Mesenchymal stem cell (in vitro differentiated cells and primary cell): ENCODE measurements around the gene EFNA5.

Source experiments
- DNase-seq: peaks from one replicate; pipeline ENCODE4 v3.0.0-alpha.2; 2013
- H2AFZ ChIP-seq: one replicate; pipeline ENCODE4 v1.6.1; 2013; ENCODE audit warnings: low read depth, mild to moderate bottlenecking, control low read depth, inconsistent platforms, low read length, moderate library complexity
- H2AK5ac ChIP-seq: 2 replicates; pipeline ENCODE4 v1.6.1; 2013; ENCODE audit warnings: low read length, moderate library complexity, mild to moderate bottlenecking, inconsistent platforms; ENCODE audit not compliant: severe bottlenecking
- H2BK120ac ChIP-seq: one replicate; pipeline ENCODE4 v1.6.1; 2013; ENCODE audit warnings: low read depth, mild to moderate bottlenecking, inconsistent platforms, low read length, moderate library complexity
- H2BK12ac ChIP-seq, 2 experiments: one replicate each; pipeline ENCODE4 v1.6.1; 2013; ENCODE audit warnings: inconsistent platforms in 2 of 2, low read length in 2 of 2, mild to moderate bottlenecking in 2 of 2, moderate library complexity in 2 of 2, control low read depth in 1 of 2
- H2BK15ac ChIP-seq: one replicate; pipeline ENCODE4 v1.6.1; 2013; ENCODE audit warnings: mild to moderate bottlenecking, low read depth, inconsistent platforms; ENCODE audit not compliant: poor library complexity, severe bottlenecking
- H2BK5ac ChIP-seq: 2 replicates; pipeline ENCODE4 v1.6.1; 2013; ENCODE audit warnings: low read depth, mild to moderate bottlenecking, low read length, control low read depth, inconsistent platforms; ENCODE audit not compliant: poor library complexity, severe bottlenecking
- H3K14ac ChIP-seq, 2 experiments: one replicate each; pipeline ENCODE4 v1.6.1; 2013; ENCODE audit warnings: inconsistent platforms in 2 of 2, low read length in 2 of 2, control low read depth in 1 of 2, mild to moderate bottlenecking in 1 of 2, moderate library complexity in 1 of 2
- H3K18ac ChIP-seq, 2 experiments: one replicate each; pipeline ENCODE4 v1.6.1; 2013; ENCODE audit warnings: inconsistent platforms in 2 of 2, low read length in 2 of 2, control low read depth in 1 of 2, low read depth in 1 of 2, mild to moderate bottlenecking in 1 of 2
- H3K23ac ChIP-seq, 2 experiments: one replicate each; pipeline ENCODE4 v1.6.1; 2013; ENCODE audit warnings: inconsistent platforms in 2 of 2, low read length in 2 of 2, mild to moderate bottlenecking in 2 of 2, moderate library complexity in 2 of 2, control low read depth in 1 of 2
- H3K27ac ChIP-seq: 2 replicates; pipeline ENCODE4 v1.5.1; 2013; ENCODE audit warnings: mild to moderate bottlenecking, moderate library complexity, low read length, control low read depth, inconsistent platforms; ENCODE audit not compliant: poor library complexity, severe bottlenecking
- H3K27me3 ChIP-seq, 2 experiments: 2 replicates each; pipeline versions ENCODE4 v1.6.1 to v1.7.0; 2013; ENCODE audit warnings: low read length in 2 of 2, mild to moderate bottlenecking in 2 of 2, moderate library complexity in 2 of 2, control low read depth in 1 of 2, inconsistent platforms in 1 of 2; ENCODE audit not compliant: control insufficient read depth in 1 of 2, insufficient read depth in 1 of 2
- H3K36me3 ChIP-seq, 2 experiments: 2 replicates each; pipeline versions ENCODE4 v1.6.1 to v1.7.0; 2013; ENCODE audit warnings: low read length in 2 of 2, control low read depth in 1 of 2, inconsistent platforms in 1 of 2, low read depth in 1 of 2, mild to moderate bottlenecking in 1 of 2; ENCODE audit not compliant: insufficient read depth in 2 of 2, control insufficient read depth in 1 of 2
- H3K4ac ChIP-seq, 2 experiments: one replicate each; pipeline ENCODE4 v1.6.1; 2013; ENCODE audit warnings: inconsistent platforms in 2 of 2, low read length in 2 of 2, mild to moderate bottlenecking in 2 of 2, moderate library complexity in 2 of 2, control low read depth in 1 of 2, low read depth in 1 of 2
- H3K4me1 ChIP-seq: 2 replicates; pipeline ENCODE4 v1.6.1; 2013; ENCODE audit warnings: low read depth, low read length, control low read depth; ENCODE audit not compliant: control insufficient read depth, insufficient read depth
- H3K4me2 ChIP-seq: 2 replicates; pipeline ENCODE4 v1.6.1; 2013; ENCODE audit warnings: low read length, mild to moderate bottlenecking, inconsistent platforms; ENCODE audit not compliant: poor library complexity, severe bottlenecking
- H3K4me3 ChIP-seq, 2 experiments: 2 replicates each; pipeline versions ENCODE4 v1.5.1 to v1.7.0; 2013; ENCODE audit warnings: low read length in 2 of 2, mild to moderate bottlenecking in 2 of 2, control low read depth in 1 of 2, low read depth in 1 of 2; ENCODE audit not compliant: insufficient read depth in 1 of 2
- H3K79me1 ChIP-seq: replicated peaks from 2 replicates; pipeline ENCODE4 v1.6.1; 2013; ENCODE audit warnings: mild to moderate bottlenecking, control low read depth, low read length, inconsistent platforms; ENCODE audit not compliant: poor library complexity, severe bottlenecking
- H3K9ac ChIP-seq: 2 replicates; pipeline ENCODE4 v1.7.0; 2013; ENCODE audit warnings: mild to moderate bottlenecking, low read length, moderate library complexity
- H3K9me3 ChIP-seq: 2 replicates; pipeline ENCODE4 v1.7.0; 2013; ENCODE audit warnings: mild to moderate bottlenecking, low read length; ENCODE audit not compliant: control insufficient read depth
- H4K8ac ChIP-seq: one replicate; pipeline ENCODE4 v1.6.1; 2013; ENCODE audit warnings: inconsistent platforms, mild to moderate bottlenecking, low read length, moderate library complexity
- H4K91ac ChIP-seq: one replicate; pipeline ENCODE4 v1.6.1; 2013; ENCODE audit warnings: mild to moderate bottlenecking, low read length, inconsistent platforms
- WGBS: methylation state at CpG from one replicate; pipeline ENCODE4 v1.1.7; 2013; ENCODE audit warnings: mixed read lengths; 5-methylcytosine and 5-hydroxymethylcytosine counted together

The EFNA5 gene

GRCh38 chr5:107680099-107680498, 9.4 kb upstream of the EFNA5 start:
- Histone ChIP-seq H3K79me1 (no peaks in the 10 kb centered on the region), H2AFZ (no peak overlapping the region), H3K36me3 (no peaks in the 10 kb centered on the region), H2BK120ac (no peak overlapping the region), H3K27ac (no peak overlapping the region), H3K23ac (no peak overlapping the region), H3K18ac (no peak overlapping the region), H4K91ac (no peak overlapping the region), H2BK5ac (no peak overlapping the region), H3K4me3 (no peak overlapping the region), H3K4me1 (no peaks in the 10 kb centered on the region), H3K4me2 (no peak overlapping the region), H3K9me3 (no peaks in the 10 kb centered on the region), H2AK5ac (no peak overlapping the region), H4K8ac (no peak overlapping the region), H3K27me3 (no peaks in the 10 kb centered on the region), H2BK12ac (no peak overlapping the region), H2BK15ac (no peak overlapping the region), H3K4ac (no peak overlapping the region), H3K9ac (no peak overlapping the region), H3K14ac (no peak overlapping the region)
- no peak for DNase-seq

GRCh38 chr5:107676702-107677101, 6.0 kb upstream of the EFNA5 start:
- no peaks in the 10 kb centered on the region for H3K9me3 ChIP-seq
- no peak overlapping the region for H3K9ac ChIP-seq
- H3K27ac ChIP-seq, result no peak overlapping the region
- H3K18ac ChIP-seq, result no peak overlapping the region
- no peak overlapping the region for H3K23ac ChIP-seq
- H3K4me1 ChIP-seq, result peaks cover 1% of the 10 kb centered on the region
- H2BK12ac ChIP-seq, result no peak overlapping the region
- H2AFZ ChIP-seq, result no peak overlapping the region
- no peak overlapping the region for H2BK15ac ChIP-seq
- H2AK5ac ChIP-seq, result no peak overlapping the region
- no peaks in the 10 kb centered on the region for H3K79me1 ChIP-seq
- no peak overlapping the region for H3K4ac ChIP-seq
- H4K91ac ChIP-seq, result no peak overlapping the region
- no peaks in the 10 kb centered on the region for H3K27me3 ChIP-seq
- no peak overlapping the region for H2BK120ac ChIP-seq
- no peak overlapping the region for H3K4me3 ChIP-seq
- H3K4me2 ChIP-seq, result no peak overlapping the region
- no peak overlapping the region for H4K8ac ChIP-seq
- H3K14ac ChIP-seq, result no peak overlapping the region
- no peaks in the 10 kb centered on the region for H3K36me3 ChIP-seq
- DNase-seq, result no peak
- H2BK5ac ChIP-seq, result no peak overlapping the region

- Histone ChIP-seq H3K79me1 (no peaks in the 10 kb centered on the region), H2BK12ac (no peak overlapping the region), H3K4me3 (no peak overlapping the region), H3K23ac (no peak overlapping the region), H2BK5ac (no peak overlapping the region), H3K27me3 (no peaks in the 10 kb centered on the region), H2BK120ac (no peak overlapping the region), H3K4me1 (peaks cover 1% of the 10 kb centered on the region), H3K36me3 (no peaks in the 10 kb centered on the region), H4K91ac (no peak overlapping the region), H2AFZ (no peak overlapping the region), H3K9ac (no peak overlapping the region), H2BK15ac (no peak overlapping the region), H3K18ac (no peak overlapping the region), H2AK5ac (no peak overlapping the region), H4K8ac (no peak overlapping the region), H3K9me3 (no peaks in the 10 kb centered on the region), H3K27ac (no peak overlapping the region), H3K4me2 (no peak overlapping the region), H3K14ac (no peak overlapping the region), H3K4ac (no peak overlapping the region)
- 92% methylated on average over 9 of the region's 9 CpGs for WGBS
- DNase-seq, result no peak
Measured at GRCh38 chr5:107675201-107675600, 4.5 kb upstream of the EFNA5 start.

- Histone ChIP-seq H4K91ac (no peak overlapping the region), H2BK120ac (no peak overlapping the region), H2BK12ac (no peak overlapping the region), H3K4me1 (peaks cover 1% of the 10 kb centered on the region), H3K9me3 (no peaks in the 10 kb centered on the region), H3K4me3 (no peak overlapping the region), H3K9ac (no peak overlapping the region), H3K14ac (no peak overlapping the region), H3K4ac (no peak overlapping the region), H3K27me3 (no peaks in the 10 kb centered on the region), H2BK5ac (no peak overlapping the region), H2BK15ac (no peak overlapping the region), H3K36me3 (no peaks in the 10 kb centered on the region), H4K8ac (no peak overlapping the region), H3K23ac (no peak overlapping the region), H3K18ac (no peak overlapping the region), H2AFZ (no peak overlapping the region), H2AK5ac (no peak overlapping the region), H3K4me2 (no peak overlapping the region), H3K27ac (no peak overlapping the region), H3K79me1 (no peaks in the 10 kb centered on the region)
- DNase-seq, result no peak
- WGBS, result no CpG with 5 or more reads among the region's 4 CpGs
Measured at GRCh38 chr5:107674655-107675054, 3.9 kb upstream of the EFNA5 start.
